Fibroblast of skin of abdomen (primary cell): ENCODE results near the gene ZMYND11.

ENCODE experiments used
- DNase-seq: peaks from one replicate; pipeline ENCODE4 v3.0.0-alpha.2; 2013

ZMYND11 gene

DNA sequence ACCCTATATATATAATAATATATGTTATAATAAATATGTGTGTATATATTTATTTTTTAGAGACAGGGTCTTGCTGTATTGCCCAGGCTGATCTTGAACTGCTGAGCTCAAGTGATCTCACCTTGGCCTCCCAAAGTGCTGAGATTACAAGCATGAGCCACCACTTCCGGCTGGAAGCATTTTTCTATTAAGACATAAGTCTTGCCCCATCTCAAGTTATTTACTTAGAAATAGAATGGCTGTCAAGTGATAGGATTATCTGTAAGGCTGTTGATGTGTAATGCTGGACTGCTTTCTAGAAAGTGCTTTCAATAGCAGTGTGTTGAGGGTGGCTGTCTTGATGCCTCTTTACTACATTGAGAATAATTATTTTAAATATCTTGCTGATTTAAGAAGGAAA, 65.2 kb downstream of the ZMYND11 start:
- peak; percentile 20 for DNase-seq

DNA sequence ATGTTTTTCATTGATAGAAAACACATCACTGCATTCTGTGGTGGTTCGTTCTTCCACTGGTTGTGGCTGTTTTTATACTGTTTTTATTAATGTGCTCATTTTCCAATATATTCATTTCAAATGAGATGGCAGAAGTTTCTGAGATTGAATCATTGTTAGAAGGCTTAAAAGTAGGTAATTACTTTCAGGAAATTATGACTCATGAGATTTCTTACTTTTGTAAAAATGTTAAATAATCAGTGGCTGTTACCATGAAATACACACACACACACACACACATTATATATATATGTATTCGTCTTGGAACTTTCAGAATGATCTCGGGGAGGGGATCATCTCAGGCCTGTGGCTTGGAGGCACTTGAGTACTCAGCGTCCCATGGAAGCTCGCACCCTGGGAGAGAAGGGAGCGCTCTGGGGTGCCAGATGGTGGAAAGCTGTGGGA, 66.1 kb downstream of the ZMYND11 start:
- peak; percentile 72 for DNase-seq

DNA sequence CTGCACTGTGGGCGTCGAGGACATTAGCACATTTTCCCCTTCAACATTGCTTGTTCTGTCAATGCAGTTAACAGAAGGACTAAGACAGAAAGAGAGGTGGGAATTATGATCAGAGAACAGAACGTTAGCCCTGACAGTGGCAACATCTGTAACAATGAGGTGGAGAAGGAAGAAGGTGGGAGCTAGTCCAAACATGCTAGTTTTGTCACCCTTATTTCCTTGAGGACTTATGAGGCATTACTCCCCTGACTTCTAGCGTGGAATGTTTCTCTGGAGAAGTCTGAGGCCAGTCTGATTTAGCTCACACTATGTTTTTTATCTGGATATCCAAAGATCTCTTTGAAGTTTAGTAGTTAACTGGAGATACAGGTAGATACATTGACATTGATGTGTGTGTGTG, 73.4 kb downstream of the ZMYND11 start:
- no peak for DNase-seq

DNA sequence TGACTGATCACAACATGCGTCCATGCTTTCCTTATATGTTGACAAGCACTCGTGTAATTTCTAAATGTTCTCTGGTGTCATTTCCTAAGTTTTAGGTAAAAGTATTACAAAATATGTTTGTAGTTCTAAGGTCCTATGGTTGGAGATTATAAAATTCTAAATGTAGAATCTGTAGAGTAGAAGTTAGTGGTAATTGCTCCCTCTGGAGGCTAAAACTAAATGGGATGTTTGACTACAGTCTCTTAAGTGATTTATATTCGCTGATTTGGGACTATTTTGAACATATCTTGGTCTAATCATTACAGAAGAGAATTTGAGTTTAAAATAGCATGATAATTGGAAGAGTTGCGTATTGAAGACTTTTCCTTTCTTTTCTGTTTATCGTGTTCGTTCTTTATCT, 74.1 kb downstream of the ZMYND11 start:
- no peak for DNase-seq

DNA sequence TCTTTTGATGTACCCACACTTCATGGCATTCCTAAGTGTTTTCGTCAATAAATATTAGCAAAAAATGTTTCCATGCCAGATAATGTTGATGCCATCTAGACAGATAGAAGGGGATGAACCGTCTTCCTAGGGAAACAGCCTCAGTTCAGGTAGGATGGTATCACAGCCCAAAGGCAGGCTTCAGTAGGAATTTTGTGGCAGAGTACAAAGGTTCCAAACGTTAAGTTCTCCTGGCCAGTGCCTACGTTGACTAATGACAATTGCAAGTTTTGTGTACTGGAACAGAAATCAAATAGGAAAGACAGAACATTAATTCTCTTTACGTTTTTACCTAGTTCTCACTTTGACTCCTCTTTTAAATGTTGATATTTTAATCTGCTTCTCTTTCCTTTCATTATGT, 75.0 kb downstream of the ZMYND11 start:
- no peak for DNase-seq

DNA sequence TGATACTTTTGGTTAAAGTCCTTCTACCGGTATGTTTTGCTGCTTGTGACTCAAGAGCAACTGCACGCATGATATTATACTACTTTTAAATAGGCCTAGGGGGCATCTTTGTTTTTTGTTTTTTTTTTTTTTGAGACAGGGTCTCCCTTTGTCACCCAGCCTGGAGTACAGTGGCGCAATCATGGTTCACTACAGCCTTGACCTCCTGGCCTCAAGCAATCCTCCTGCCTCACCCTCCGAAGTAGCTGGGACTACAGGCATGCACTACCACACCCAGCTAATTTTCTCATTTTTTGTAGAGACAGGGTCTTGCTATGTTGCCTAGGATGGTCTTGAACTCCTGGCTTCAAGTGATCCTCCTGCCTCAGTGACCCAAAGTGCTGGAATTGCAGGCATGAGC, 80.2 kb downstream of the ZMYND11 start:
- DNase-seq, result no peak

DNA sequence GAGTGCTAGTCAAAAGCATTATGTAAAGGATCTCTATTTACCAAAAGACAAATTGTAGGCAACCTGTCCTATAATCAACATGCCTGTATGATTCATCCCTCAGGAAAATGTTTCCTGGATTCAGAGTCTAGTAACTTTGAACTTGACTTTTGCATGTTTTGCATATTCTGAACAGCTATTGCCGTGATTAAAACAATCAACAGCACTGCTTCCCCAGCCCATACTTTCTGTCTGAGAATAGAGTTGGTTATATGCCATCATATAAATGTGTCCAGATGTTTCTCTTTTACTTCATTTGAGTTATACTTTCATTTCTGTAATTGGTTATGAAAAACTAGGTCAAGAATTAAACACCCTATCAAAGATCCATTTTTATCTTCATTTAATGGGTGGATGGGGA, 83.5 kb downstream of the ZMYND11 start:
- peak; percentile 61 for DNase-seq

DNA sequence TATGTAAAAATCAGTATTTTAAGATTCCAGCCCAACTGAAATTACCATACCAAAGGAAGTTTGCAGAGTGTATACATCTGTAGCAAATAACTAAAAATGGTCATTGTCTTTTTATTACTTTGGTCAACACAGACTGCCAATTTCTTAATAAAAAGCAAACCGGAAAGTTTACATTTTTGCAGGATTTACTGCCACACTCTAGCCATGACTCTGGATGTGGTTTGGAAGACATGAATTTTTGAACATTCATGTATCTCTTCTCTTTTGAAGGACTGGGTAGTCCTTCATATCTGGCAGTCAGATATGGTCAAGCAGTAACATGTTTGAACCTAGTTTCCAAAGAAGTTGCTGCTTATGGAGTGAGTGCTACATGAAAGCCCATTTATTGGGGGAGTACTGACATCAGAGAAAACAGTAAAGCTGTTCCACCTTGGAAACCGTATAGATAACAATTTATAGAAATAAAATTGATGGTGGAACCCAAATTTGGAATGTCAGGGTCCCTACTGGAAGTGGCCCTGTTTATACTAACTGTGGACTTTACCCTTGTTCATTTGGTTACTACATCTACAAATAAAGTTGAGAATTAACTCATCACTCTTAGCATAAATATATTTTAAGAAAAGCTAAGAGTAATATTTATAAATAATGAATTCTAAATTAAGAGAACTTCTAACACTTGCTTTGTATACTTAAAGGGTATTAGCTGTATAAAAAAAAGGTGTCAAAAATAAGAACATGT, 84.6 kb downstream of the ZMYND11 start:
- DNase-seq, result peak; percentile 31

DNA sequence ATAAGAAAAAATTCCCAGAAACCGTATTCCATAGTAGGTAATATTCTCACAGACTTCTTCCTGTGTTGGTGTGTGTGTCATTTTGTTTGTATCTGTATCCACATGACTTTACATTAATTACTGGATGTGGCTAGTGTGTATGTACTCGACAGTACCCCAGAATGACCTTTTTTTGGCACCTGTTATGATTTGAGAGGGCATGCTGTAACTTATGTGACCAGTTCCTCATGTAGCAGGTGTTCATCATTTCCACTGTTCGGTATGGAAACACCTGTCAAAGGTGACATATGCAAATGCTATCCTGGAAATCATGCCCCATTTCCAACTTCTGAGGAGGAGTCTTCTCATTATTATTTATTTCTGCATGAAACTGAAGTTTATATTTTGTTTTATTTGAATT, 89.3 kb downstream of the ZMYND11 start:
- no peak for DNase-seq

DNA sequence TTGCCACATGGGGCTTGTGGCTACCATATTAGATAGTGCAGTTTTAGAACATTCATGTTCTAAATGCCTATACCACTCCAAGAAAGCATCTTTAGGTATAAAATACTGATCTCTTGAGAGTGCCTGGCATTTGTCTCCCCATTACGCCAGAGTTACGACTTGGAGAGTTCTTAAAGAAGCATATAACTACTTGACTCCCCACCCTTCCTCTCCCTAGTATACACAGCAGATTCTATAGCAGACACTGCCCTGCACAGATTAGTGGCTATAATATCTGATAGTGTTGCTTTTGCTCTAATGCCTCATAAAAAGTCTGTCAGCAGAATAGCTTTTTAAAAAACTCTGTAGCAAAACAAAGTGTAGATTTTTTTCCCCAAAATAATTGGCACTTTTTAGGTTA, 90.8 kb downstream of the ZMYND11 start:
- no peak for DNase-seq

DNA sequence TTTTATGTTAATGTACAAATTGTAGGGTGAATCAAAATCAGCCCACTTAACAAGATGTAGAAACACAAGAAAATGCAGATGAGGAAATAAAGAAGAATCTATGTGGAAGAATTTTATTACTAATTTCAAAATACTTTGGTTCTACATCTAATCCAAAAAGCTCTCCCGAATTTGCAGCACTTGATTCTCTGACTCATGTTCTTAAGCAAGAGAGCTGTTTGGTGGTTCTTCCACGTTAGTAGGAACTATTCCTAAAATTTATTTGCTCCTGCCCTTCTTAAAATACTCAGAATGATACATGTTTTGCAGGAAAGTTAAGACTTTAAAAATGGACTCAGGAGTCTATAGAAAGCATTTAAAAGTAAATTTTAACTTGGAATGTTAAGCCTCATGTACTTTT, 91.8 kb downstream of the ZMYND11 start:
- peak; percentile 23 for DNase-seq

DNA sequence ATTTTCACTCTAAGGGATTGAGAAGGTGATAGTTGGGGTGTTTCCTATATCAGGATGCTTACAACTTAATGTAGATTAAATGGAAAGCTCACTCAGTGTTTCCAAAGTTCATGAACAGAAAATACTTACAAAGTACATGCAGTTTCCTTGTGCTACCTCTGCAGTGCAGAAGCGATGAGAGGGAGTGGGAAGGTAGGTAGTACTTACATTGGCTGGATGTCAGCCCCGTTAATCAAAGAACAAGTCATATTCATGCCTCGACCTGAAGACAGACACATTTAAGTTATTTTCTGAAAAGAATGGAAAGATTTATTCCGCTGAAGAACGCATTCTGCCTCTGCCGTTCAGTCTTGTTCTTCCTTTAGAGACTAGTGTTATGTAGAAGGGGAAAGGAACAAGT, 93.1 kb downstream of the ZMYND11 start:
- no peak for DNase-seq

DNA sequence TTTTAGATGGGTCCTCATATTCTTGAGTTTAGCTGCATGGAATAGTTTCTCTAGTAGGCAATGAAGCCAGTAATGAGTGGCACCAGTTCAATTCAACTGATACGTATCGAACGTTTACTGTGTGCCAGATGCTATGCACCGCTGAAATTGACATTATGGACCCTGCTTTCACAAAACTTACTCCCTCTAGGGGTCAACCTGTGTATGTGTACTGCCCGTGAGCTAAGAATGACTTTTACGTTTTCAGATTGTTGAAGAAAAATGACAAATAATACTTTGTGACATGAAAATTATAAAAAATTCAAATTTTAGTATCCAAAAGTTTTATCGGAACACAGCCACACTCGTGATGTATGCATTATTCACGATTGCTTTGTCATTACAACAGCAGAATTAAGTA, 95.5 kb downstream of the ZMYND11 start:
- DNase-seq, result peak; percentile 13

DNA sequence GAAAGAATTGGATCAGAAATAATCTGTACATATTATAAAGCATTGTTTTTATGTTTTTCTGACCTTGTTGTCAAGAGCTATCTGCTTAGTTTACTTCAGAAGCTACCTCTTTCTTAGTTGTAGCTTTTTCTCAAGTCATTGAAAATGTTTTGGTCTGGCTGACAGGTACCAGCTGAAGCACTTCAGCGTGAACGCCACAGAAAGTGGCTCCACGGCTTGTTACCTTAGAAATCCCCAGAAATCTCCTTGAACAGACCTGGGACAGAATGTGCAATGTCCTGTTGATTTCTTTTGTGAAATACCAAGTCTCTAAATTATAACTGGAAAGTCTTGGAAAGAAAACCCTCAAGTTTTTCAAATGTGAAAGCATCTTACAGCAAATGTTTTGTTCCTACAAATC, 96.8 kb downstream of the ZMYND11 start:
- DNase-seq, result no peak

DNA sequence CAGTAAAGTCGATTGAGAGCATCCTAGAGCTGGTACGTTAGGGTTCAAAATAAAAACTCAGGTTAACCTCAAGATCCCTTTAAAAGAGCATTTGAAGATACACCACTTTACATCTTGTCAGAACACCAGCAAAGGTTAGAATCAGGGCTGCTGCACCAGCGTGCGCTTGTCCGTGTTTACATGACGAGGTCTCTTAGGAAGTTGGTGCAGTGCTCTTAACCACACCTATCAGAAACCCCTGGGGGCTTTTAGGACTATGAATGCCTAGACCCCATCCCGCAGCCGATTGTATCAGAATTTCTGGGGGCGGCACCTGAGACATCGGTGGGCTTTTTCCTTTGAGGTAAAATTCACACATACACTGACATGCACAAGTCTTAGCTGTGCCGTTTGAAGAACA, 97.6 kb downstream of the ZMYND11 start:
- DNase-seq, result no peak

DNA sequence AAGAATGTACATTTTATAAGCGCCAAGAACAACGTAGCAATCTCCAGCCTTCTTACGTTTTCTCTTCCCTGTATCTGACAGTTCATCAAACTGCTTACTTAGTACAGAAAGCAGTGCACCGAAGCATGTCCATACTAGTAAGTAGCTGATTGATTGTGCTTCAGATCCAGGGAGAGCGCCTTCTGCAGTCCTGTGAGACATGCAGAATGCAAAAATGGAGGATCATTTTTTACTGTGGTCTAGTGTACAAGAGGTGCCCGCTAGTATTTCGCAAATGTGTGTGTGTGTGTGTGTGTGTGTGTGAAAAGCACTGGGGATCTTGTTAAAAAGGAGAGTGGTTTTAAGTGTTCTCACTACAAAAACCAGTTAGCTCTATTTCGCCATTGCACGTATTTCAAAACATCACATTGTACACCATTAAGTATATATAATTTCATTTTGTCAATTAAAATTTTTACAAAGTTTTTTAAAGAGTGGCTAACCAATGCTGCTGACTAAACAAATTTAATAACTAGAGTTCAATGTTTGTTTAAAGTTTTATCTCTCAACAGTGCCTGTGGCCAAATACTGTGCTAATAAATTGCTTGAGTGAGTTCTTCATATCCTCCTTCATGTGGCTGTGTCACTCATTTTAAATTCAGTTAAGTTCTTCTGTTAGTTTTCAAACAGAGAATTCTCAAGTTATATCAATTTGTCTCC, 99.6 kb downstream of the ZMYND11 start:
- no peak for DNase-seq

DNA sequence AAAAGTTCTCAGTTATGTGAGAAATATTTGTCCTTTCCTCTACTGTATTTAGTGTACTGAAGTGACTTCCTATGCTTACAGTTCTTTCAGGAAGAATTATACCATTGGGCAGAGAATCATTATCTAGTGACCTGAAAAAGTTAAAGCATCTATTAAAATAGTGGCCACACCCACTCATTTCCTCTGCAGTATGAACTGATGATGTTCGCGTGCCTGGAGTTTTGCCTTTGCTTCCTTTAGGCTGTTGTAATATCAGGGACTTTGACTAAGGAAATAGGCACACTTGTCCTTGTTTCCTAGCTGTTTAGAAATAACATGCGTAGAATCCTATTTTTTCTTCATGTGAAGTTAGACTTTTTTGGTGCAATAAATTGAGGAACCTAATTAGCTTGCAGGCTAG, 100.7 kb downstream of the ZMYND11 start:
- no peak for DNase-seq

DNA sequence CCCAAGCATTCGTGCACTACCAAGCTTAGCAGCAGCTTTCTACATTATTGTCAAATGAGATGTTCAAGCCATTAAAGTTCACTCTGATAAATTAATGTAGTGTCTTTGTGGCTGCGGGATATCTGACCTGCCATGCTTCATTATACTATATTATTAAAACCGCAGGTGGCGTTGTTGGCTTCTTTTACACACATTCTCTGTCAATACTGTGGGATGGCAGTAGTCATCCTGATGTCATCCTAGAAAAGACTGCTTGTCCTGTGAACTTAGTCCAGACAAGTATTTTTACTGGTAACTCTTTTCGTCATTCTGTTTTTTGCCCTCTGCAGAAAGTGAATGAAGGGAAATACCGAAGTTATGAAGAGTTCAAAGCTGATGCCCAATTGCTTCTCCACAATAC, 103.9 kb downstream of the ZMYND11 start:
- DNase-seq, result peak; percentile 6

DNA sequence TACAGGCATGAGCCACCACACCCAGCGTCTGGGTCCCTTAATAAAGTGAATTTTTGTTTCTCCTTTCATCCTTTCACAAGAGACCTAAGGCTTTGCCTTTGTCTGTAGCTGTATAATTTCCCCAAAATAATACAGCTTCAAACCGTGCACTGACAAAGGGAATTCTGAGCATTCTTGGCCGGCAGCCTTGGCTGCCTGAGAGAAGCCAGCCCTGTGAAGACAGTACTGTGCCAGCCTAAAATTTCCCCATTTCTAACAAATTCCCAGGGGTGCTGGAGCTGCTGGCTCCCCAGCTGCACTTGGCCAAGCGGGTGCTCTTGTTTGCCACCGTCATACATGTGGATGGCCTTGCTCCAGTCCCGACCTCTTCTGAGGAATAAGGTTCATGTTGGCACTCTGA, 106.2 kb downstream of the ZMYND11 start:
- no peak for DNase-seq

DNA sequence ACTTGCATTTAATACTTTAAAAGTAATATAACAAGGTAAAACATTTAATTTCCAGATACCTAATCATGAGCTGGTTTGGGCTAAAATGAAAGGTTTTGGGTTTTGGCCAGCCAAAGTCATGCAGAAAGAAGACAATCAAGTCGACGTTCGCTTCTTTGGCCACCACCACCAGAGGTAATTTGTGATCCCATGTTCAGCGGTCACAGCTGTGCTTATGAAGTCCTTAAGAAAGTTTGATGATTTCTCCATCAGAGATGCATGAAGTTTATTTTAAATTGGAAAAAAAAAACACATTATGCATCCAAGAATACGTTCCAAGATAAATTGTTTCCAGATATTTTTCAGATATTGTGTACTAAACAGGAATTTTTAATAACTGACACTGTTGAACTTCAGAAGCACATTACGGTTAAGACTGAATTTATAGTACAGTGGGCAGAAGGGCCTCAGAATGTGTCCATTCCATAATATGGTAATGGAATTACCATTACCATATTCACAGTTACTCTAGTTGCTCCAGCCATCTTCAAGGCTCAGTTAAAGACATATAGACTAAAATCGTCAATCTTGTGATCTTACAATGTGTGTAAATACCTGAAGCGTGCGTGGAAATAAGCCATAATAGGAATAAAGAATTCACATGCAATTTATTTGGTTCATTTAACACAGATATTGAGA, 106.8 kb downstream of the ZMYND11 start:
- DNase-seq, result no peak

DNA sequence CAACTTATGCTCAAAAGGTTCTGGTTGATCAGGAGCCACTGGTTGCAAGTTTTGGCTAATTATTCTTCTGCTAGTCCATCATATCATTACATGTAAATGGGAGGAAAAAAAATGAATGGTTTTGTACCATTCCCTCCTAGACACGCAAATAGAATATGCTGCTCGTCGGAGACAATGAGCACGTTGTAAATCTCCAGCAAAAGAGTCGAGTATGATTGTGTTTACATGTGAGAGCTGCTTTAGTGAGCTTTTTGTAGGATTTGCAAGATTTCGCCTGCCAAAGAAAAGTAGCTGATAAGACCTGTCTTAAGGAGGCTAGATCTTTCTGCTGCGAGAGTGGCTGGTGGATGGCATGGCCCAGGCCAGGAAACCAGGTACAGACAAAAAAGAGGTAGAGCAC, 109.0 kb downstream of the ZMYND11 start:
- DNase-seq, result no peak

DNA sequence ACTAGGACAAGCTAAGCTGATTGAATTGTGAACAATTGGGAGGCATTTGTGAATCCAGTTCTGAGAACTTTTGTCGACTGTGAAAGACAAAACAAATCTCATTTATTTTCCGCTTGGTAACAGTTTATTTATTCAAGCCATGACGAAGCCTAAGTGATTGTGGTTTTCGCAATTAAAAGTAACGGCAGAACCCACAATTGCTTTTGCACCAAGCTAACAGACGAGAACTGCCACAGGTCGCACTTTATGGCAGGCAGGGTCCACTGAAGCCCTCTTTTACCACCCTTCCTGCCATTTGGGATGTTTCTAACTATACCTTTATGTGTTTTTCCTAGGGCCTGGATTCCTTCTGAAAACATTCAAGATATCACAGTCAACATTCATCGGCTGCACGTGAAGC, 111.2 kb downstream of the ZMYND11 start:
- no peak for DNase-seq

DNA sequence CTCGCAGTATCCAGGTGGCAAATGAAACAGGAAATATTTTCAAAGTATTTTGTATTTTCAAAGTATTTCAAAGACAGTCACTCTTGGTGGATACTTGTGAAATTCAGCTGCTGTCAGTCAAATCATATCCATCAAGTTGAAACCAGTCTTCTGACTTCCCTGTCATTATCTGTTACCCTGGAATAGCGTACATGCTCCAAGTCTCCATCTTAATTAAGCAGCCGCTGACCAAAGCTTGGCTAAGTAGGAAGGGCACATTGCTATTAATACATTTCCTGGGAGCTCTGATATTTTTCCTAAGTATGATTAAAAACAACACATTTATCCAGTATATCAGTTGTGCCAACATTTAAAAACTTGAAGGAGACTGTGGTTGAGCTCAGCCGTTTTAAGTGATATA, 112.2 kb downstream of the ZMYND11 start:
- no peak for DNase-seq

DNA sequence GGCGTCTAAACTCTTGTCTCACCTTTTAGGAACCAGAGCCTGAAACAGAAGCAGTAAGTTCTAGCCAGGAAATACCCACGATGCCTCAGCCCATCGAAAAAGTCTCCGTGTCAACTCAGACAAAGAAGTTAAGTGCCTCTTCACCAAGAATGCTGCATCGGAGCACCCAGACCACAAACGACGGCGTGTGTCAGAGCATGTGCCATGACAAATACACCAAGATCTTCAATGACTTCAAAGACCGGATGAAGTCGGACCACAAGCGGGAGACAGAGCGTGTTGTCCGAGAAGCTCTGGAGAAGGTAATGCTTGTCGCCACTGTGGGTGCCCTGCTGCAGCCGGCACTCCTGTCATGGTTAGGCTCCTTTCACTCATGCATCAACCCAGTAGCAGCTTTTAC, 113.1 kb downstream of the ZMYND11 start:
- no peak for DNase-seq
